HL-60 (cell line): ENCODE data around the gene NUDT19.
"Not testable (repeated sequence)": the region's sequence is repeated elsewhere in the genome, so short reads cannot be mapped to it uniquely, and the experiment has no call there.

Source experiments
- DNase-seq, 2 experiments: peaks; one replicate each; pipeline ENCODE4 v3.0.0-alpha.2; 2010 to 2020; ENCODE audit warnings: low read depth in 1 of 2, low spot score in 1 of 2
- H3K27ac ChIP-seq: fragments of 250-450 bp; sonication (Bioruptor Pico); replicated peaks from 2 replicates; pipeline ENCODE4 v1.5.1; 2020; ENCODE audit warnings: mild to moderate bottlenecking, moderate library complexity
- H3K27me3 ChIP-seq: fragments of 250-450 bp; sonication (Bioruptor Pico); 2 replicates; pipeline ENCODE4 v1.5.1; 2021; ENCODE audit warnings: mild to moderate bottlenecking, moderate library complexity; ENCODE audit not compliant: insufficient read depth, poor library complexity, severe bottlenecking
- H3K4me3 ChIP-seq: replicated peaks from 2 replicates; pipeline ENCODE4 v1.5.1; 2011; ENCODE audit warnings: mild to moderate bottlenecking, control low read depth, low read length; ENCODE audit not compliant: insufficient read depth
- CTCF ChIP-seq: IDR thresholded peaks from one replicate; pipeline ENCODE4 v1.5.1; 2011; ENCODE audit warnings: low read length, control low read depth, inconsistent platforms; ENCODE audit not compliant: insufficient read depth
- GABPA ChIP-seq: IDR thresholded peaks from 2 replicates; pipeline ENCODE4 v1.6.1; 2012; ENCODE audit warnings: low read depth
- POLR2AphosphoS5 ChIP-seq: IDR thresholded peaks from 2 replicates; pipeline ENCODE4 v1.6.1; 2012; ENCODE audit warnings: low read depth
- SPI1 ChIP-seq: IDR thresholded peaks from 2 replicates; pipeline ENCODE4 v1.6.1; 2012; ENCODE audit warnings: low read depth, mild to moderate bottlenecking, borderline replicate concordance
- TF ChIP-seq, protein P1 (sequence below): IDR thresholded peaks from 2 replicates; pipeline ENCODE4 v1.6.1; 2012; ENCODE audit warnings: low read depth; ENCODE audit not compliant: insufficient replicate concordance

The NUDT19 gene

GRCh38 chr19:32693151-32694108, 1.8 kb downstream of the NUDT19 start:
- peak overlapping the region; percentile 71 for H3K4me3 ChIP-seq

DNA sequence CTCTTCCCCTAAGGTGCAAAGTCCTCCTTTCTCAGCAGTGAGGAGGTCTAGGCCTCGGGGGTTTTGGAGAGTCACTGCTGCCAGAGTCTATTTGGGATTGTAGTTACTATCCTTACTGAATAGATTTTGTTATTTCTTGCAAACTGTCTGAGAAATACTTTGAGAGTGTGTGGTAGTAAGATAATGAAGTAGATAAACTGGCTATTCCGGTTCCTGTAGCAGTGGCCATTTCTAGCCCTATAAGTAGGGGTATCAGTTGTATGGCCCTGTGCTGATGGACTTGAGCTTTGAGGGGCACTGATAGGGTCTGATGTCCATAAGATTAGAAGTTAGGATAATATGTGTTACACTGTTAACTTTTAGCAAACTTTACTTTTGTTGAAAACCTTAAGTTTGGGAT, 2.7 kb downstream of the NUDT19 start:
- H3K27me3 ChIP-seq, DNase-seq: not testable (repeated sequence)
- Histone ChIP-seq H3K4me3 (peak overlapping the region; percentile 71), H3K27ac (peak overlapping the region; percentile 96)

More at GRCh38 chr19:32693151-32694108, 1.8 kb downstream of the NUDT19 start:
- TF ChIP-seq GABPA (0 out of 2 replicates have a peak, but pooled peaks have one; percentile 11), SPI1 (0 out of 2 replicates have a peak, but pooled peaks have one; percentile 2)
- TF ChIP-seq, protein P1, sequence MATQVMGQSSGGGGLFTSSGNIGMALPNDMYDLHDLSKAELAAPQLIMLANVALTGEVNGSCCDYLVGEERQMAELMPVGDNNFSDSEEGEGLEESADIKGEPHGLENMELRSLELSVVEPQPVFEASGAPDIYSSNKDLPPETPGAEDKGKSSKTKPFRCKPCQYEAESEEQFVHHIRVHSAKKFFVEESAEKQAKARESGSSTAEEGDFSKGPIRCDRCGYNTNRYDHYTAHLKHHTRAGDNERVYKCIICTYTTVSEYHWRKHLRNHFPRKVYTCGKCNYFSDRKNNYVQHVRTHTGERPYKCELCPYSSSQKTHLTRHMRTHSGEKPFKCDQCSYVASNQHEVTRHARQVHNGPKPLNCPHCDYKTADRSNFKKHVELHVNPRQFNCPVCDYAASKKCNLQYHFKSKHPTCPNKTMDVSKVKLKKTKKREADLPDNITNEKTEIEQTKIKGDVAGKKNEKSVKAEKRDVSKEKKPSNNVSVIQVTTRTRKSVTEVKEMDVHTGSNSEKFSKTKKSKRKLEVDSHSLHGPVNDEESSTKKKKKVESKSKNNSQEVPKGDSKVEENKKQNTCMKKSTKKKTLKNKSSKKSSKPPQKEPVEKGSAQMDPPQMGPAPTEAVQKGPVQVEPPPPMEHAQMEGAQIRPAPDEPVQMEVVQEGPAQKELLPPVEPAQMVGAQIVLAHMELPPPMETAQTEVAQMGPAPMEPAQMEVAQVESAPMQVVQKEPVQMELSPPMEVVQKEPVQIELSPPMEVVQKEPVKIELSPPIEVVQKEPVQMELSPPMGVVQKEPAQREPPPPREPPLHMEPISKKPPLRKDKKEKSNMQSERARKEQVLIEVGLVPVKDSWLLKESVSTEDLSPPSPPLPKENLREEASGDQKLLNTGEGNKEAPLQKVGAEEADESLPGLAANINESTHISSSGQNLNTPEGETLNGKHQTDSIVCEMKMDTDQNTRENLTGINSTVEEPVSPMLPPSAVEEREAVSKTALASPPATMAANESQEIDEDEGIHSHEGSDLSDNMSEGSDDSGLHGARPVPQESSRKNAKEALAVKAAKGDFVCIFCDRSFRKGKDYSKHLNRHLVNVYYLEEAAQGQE, result peak; percentile 63
- not testable (repeated sequence) for H3K27me3 ChIP-seq
- peak; percentile 82 to 93 for DNase-seq
- peak overlapping the region; percentile 96 for H3K27ac ChIP-seq

GRCh38 chr19:32694851-32695250, 3.2 kb downstream of the NUDT19 start:
- peak overlapping the region; percentile 96 for H3K27ac ChIP-seq
- H3K27me3 ChIP-seq, H3K4me3 ChIP-seq: not testable (repeated sequence)
- peak; percentile 28 to 34 for DNase-seq

- peak in 1 of 2 experiments; percentile 76 for DNase-seq
- peak overlapping the region; percentile 96 for H3K27ac ChIP-seq
- not testable (repeated sequence) for H3K27me3 ChIP-seq, H3K4me3 ChIP-seq
- peak; percentile 35; the same call in 1 of the 2 replicates for TF ChIP-seq SPI1
Measured at GRCh38 chr19:32695506-32695905, 3.9 kb downstream of the NUDT19 start.

DNA sequence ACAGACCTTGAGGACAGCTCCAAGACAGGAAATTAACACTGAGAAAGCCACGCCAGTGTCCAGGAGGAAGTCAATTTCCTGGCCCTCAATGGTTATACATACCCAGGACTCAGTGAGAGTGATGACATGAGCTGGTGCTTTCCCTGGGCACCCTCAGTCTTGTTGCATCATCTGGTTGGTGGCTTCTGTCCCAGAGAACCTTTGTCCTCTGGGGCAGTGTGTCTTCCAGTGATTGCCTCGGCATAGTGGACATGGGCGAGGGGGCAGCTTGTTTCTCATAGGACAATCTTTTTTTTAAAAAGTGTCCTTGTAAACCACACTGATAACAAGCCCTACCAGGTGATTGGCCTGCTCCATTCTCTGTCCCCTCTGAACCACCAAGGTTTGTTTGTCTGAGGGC, 5.2 kb downstream of the NUDT19 start:
- not testable (repeated sequence) for H3K4me3 ChIP-seq, H3K27me3 ChIP-seq, H3K27ac ChIP-seq
- peak in 1 of 2 experiments; percentile 11 for DNase-seq

- not testable (repeated sequence) for H3K27ac ChIP-seq, H3K27me3 ChIP-seq, H3K4me3 ChIP-seq, DNase-seq
Measured at GRCh38 chr19:32700129-32700528, 8.5 kb downstream of the NUDT19 start.

DNA sequence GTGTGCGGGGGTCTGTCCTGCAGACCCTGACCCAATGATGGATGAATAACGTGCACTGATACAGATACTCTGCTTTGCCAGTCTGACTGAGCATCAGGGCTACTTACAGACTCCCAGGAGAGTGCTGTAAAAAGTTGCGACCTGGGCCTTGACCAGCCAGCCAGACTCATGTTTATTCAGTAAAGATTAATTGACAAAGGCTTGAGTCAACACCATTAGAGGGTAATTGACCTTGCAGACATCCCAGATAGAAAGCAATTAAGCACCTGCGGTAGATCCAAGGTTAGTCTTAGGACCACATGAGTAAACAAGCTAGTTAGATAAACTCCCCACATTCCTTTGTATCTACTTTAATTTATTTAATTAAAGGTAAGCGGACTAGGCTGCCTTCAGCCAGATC, 10.4 kb downstream of the NUDT19 start:
- TF ChIP-seq GABPA (no peak), CTCF (no peak), SPI1 (no peak), POLR2AphosphoS5 (no peak)
- TF ChIP-seq, protein P1, result no peak
- H3K27me3 ChIP-seq, result no peaks in the 10 kb centered on the region
- H3K4me3 ChIP-seq, result no peak overlapping the region
- no peak overlapping the region for H3K27ac ChIP-seq
- no peak for DNase-seq

DNA sequence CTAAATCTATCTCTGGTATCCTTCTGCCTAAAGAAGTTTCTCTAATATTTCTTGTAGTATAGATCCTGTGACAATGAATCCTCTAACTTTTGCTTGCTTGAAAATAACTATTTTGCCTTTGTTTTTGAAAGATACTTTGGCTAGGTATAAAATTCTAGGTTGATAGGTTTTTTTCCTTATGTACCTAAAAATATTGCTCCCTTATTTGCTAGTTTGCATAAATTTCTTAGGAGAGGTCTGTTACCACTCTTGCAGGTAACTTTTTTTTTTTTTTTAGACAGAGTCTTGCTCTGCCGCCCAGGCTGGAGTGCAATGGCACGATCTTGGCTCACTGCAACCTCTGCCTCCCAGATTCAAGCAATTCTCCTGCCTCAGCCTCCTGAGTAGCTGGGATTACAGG, 12.4 kb downstream of the NUDT19 start:
- not testable (repeated sequence) for H3K27ac ChIP-seq, H3K4me3 ChIP-seq, DNase-seq, H3K27me3 ChIP-seq
